ENCODE measurements around the gene PLCB4.

Gene PLCB4

GRCh38 chr20:9403448-9403847 lies 334.6 kb downstream of the PLCB4 start:
- DNase-seq (ENCODE audit: low read depth), result no peak

GRCh38 chr20:9407805-9408421 lies 339.0 kb downstream of the PLCB4 start:
- DNase-seq (ENCODE audit: low read depth), result peak; percentile 1

GRCh38 chr20:9408422-9409300 lies 339.8 kb downstream of the PLCB4 start:
- DNase-seq (ENCODE audit: low read depth), result no peak

- no peak for DNase-seq (ENCODE audit: low read depth)
These were observed 340.5 kb downstream of the PLCB4 start for GRCh38 chr20:9409352-9409751.

GRCh38 chr20:9409981-9410380 lies 341.1 kb downstream of the PLCB4 start:
- no peak for DNase-seq (ENCODE audit: low read depth)

- DNase-seq (ENCODE audit: low read depth), result no peak
These were observed 342.9 kb downstream of the PLCB4 start for GRCh38 chr20:9411833-9412232.

- DNase-seq (ENCODE audit: low read depth), result no peak
These were observed 343.4 kb downstream of the PLCB4 start for GRCh38 chr20:9412309-9412708.

- no peak for DNase-seq (ENCODE audit: low read depth)
These were observed 344.1 kb downstream of the PLCB4 start for GRCh38 chr20:9413001-9413400.

GRCh38 chr20:9415426-9415825 lies 346.5 kb downstream of the PLCB4 start:
- no peak for DNase-seq (ENCODE audit: low read depth)

- DNase-seq (ENCODE audit: low read depth), result no peak
These were observed 347.5 kb downstream of the PLCB4 start for GRCh38 chr20:9416421-9416820.

- no peak for DNase-seq (ENCODE audit: low read depth)
These were observed 348.8 kb downstream of the PLCB4 start for GRCh38 chr20:9417665-9418064.

GRCh38 chr20:9422321-9423057 lies 353.6 kb downstream of the PLCB4 start:
- no peak for DNase-seq (ENCODE audit: low read depth)

GRCh38 chr20:9424551-9424950 lies 355.7 kb downstream of the PLCB4 start:
- no peak for DNase-seq (ENCODE audit: low read depth)

GRCh38 chr20:9427430-9428291 lies 358.8 kb downstream of the PLCB4 start:
- DNase-seq (ENCODE audit: low read depth), result no peak

GRCh38 chr20:9428292-9428607 lies 359.4 kb downstream of the PLCB4 start:
- no peak for DNase-seq (ENCODE audit: low read depth)

GRCh38 chr20:9439806-9440205 lies 370.9 kb downstream of the PLCB4 start:
- DNase-seq (ENCODE audit: low read depth), result no peak

GRCh38 chr20:9440892-9441291 lies 372.0 kb downstream of the PLCB4 start:
- DNase-seq (ENCODE audit: low read depth), result no peak

GRCh38 chr20:9441948-9442347 lies 373.1 kb downstream of the PLCB4 start:
- DNase-seq (ENCODE audit: low read depth), result no peak

- DNase-seq (ENCODE audit: low read depth), result no peak
These were observed 374.0 kb downstream of the PLCB4 start for GRCh38 chr20:9442858-9443257.

GRCh38 chr20:9444921-9445320 lies 376.0 kb downstream of the PLCB4 start:
- no peak for DNase-seq (ENCODE audit: low read depth)

GRCh38 chr20:9447182-9447581 lies 378.3 kb downstream of the PLCB4 start:
- DNase-seq (ENCODE audit: low read depth), result no peak

- no peak for DNase-seq (ENCODE audit: low read depth)
These were observed 384.3 kb downstream of the PLCB4 start for GRCh38 chr20:9453201-9453600.

Measured in stimulated activated CD8-positive, alpha-beta memory T cell treated with anti-CD3 and anti-CD28 coated beads, Interleukin-7, amount 100 ng/mL, for 24 hours (primary cell).